ENCODE measurements around the gene MAPK8IP1.

DNA sequence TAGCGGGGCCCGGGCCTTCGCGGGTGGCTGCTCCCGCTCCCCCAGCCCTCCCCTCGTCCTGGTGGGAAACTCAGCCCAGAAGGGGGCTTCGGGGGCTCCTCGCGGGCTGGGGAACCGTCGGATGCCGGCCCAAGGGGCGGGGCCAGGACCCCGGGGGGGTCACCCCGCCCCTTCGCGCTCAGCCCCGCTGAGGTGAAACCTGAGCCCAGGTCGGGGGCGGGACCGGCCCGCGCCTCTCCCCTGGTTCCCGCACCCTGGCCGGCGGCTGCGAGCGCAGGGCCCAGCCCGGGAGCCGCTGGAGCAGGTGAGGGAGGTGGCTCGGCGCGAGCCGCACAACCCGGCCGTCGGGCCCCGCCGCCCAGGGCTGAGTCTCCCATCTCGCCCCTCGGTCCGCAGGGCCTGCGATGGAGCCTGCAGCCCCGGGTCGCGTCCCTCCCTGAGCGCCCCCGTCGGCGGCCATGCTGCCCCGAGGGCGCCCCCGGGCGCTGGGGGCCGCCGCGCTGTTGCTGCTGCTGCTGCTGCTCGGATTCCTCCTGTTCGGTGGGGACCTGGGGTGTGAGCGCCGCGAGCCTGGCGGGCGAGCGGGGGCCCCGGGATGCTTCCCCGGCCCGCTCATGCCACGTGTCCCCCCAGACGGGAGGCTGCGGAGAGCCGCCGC, 37.1 kb downstream of the MAPK8IP1 start, which contains the start of gene LARGE2:
- TF ChIP-seq, protein P1, sequence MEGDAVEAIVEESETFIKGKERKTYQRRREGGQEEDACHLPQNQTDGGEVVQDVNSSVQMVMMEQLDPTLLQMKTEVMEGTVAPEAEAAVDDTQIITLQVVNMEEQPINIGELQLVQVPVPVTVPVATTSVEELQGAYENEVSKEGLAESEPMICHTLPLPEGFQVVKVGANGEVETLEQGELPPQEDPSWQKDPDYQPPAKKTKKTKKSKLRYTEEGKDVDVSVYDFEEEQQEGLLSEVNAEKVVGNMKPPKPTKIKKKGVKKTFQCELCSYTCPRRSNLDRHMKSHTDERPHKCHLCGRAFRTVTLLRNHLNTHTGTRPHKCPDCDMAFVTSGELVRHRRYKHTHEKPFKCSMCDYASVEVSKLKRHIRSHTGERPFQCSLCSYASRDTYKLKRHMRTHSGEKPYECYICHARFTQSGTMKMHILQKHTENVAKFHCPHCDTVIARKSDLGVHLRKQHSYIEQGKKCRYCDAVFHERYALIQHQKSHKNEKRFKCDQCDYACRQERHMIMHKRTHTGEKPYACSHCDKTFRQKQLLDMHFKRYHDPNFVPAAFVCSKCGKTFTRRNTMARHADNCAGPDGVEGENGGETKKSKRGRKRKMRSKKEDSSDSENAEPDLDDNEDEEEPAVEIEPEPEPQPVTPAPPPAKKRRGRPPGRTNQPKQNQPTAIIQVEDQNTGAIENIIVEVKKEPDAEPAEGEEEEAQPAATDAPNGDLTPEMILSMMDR (IDR thresholded peaks at IDR 0.05): no peak
- TF ChIP-seq POLR2A (IDR thresholded peaks at IDR 0.05): no peak

Data from adrenal gland (tissue), 5 donors.